HL-60 (cell line): ENCODE data around the gene CLTB.
"Not testable (repeated sequence)": the region's sequence is repeated elsewhere in the genome, so short reads cannot be mapped to it uniquely, and the experiment has no call there.

Experiments used
- DNase-seq, 2 experiments: peaks; one replicate each; pipeline ENCODE4 v3.0.0-alpha.2; 2010 to 2020; ENCODE audit warnings: low read depth in 1 of 2, low spot score in 1 of 2
- H3K27ac ChIP-seq: fragments of 250-450 bp; sonication (Bioruptor Pico); replicated peaks from 2 replicates; pipeline ENCODE4 v1.5.1; 2020; ENCODE audit warnings: mild to moderate bottlenecking, moderate library complexity
- H3K27me3 ChIP-seq: fragments of 250-450 bp; sonication (Bioruptor Pico); 2 replicates; pipeline ENCODE4 v1.5.1; 2021; ENCODE audit warnings: mild to moderate bottlenecking, moderate library complexity; ENCODE audit not compliant: insufficient read depth, poor library complexity, severe bottlenecking
- H3K4me3 ChIP-seq: replicated peaks from 2 replicates; pipeline ENCODE4 v1.5.1; 2011; ENCODE audit warnings: mild to moderate bottlenecking, control low read depth, low read length; ENCODE audit not compliant: insufficient read depth
- CTCF ChIP-seq: IDR thresholded peaks from one replicate; pipeline ENCODE4 v1.5.1; 2011; ENCODE audit warnings: low read length, control low read depth, inconsistent platforms; ENCODE audit not compliant: insufficient read depth
- GABPA ChIP-seq: IDR thresholded peaks from 2 replicates; pipeline ENCODE4 v1.6.1; 2012; ENCODE audit warnings: low read depth
- POLR2AphosphoS5 ChIP-seq: IDR thresholded peaks from 2 replicates; pipeline ENCODE4 v1.6.1; 2012; ENCODE audit warnings: low read depth
- REST ChIP-seq: IDR thresholded peaks from 2 replicates; pipeline ENCODE4 v1.6.1; 2012; ENCODE audit warnings: low read depth; ENCODE audit not compliant: insufficient replicate concordance
- SPI1 ChIP-seq: IDR thresholded peaks from 2 replicates; pipeline ENCODE4 v1.6.1; 2012; ENCODE audit warnings: low read depth, mild to moderate bottlenecking, borderline replicate concordance

Gene CLTB

GRCh38 chr5:176446028-176446665 lies 29.8 kb upstream of the CLTB start:
- Histone ChIP-seq H3K27ac (no peak overlapping the region), H3K4me3 (no peak overlapping the region)

GRCh38 chr5:176444742-176445141 lies 28.4 kb upstream of the CLTB start:
- TF ChIP-seq SPI1 (no peak), GABPA (no peak), CTCF (no peak), POLR2AphosphoS5 (no peak), REST (no peak)
- Histone ChIP-seq H3K27ac (no peak overlapping the region), H3K4me3 (no peak overlapping the region), H3K27me3 (no peaks in the 10 kb centered on the region)
- DNase-seq, result no peak

More at GRCh38 chr5:176446028-176446665, 29.8 kb upstream of the CLTB start:
- no peak for TF ChIP-seq CTCF
- no peak for TF ChIP-seq POLR2AphosphoS5
- TF ChIP-seq GABPA, result no peak
- TF ChIP-seq SPI1, result no peak
- TF ChIP-seq REST, result no peak
- DNase-seq, result no peak
- no peaks in the 10 kb centered on the region for H3K27me3 ChIP-seq

- not testable (repeated sequence) for H3K27me3 ChIP-seq, H3K27ac ChIP-seq, H3K4me3 ChIP-seq, DNase-seq
Observed at GRCh38 chr5:176442911-176443310, 26.6 kb upstream of the CLTB start.

GRCh38 chr5:176441921-176442323 lies 25.6 kb upstream of the CLTB start:
- Histone ChIP-seq H3K4me3 (no peak overlapping the region), H3K27ac (no peak overlapping the region), H3K27me3 (no peaks in the 10 kb centered on the region)
- TF ChIP-seq REST, result no peak
- TF ChIP-seq POLR2AphosphoS5, result no peak
- no peak for TF ChIP-seq SPI1
- no peak for TF ChIP-seq CTCF
- no peak for TF ChIP-seq GABPA
- DNase-seq, result no peak
